ENCODE results near the gene LDLR. TPM values are rescaled to one million over a fixed set of nuclear protein-coding genes. Genes with fewer than 3 reads are reported as not detected.
"Not testable (repeated sequence)": the region's sequence is repeated elsewhere in the genome, so short reads cannot be mapped to it uniquely, and the experiment has no call there.

The LDLR gene
- total RNA-seq, 1 donor from 2014 or later, result 39.3 TPM

- Mint-ChIP-seq H3K27ac (no peak overlapping the region), H3K4me3 (no peak overlapping the region), H3K36me3 (peaks cover 2% of the 10 kb centered on the region), H3K9me3 (no peaks in the 10 kb centered on the region), H3K27me3 (ENCODE audit: insufficient read depth, low read depth) (peaks cover 4% of the 10 kb centered on the region), H3K4me1 (no peaks in the 10 kb centered on the region)
- Histone ChIP-seq H3K9ac (no peak overlapping the region), H3K9me3 (ENCODE audit: low read depth) (no peaks in the 10 kb centered on the region), H3K4me1 (no peaks in the 10 kb centered on the region), H3K4me2 (no peak overlapping the region), H3K4me3 (no peak overlapping the region), H2AFZ (replicated peaks) (no peak overlapping the region), H3K27me3 (no peaks in the 10 kb centered on the region), H3F3A (ENCODE audit: low read depth) (no peaks in the 10 kb centered on the region), H3K27ac (no peak overlapping the region), H4K20me1 (ENCODE audit: low read depth) (no peaks in the 10 kb centered on the region), H3K79me2 (ENCODE audit: low read depth) (no peaks in the 10 kb centered on the region), H3K36me3 (no peaks in the 10 kb centered on the region)
- TF ChIP-seq CTCF (IDR thresholded peaks at IDR 0.05), result no peak
- TF ChIP-seq EZH2phosphoT487 (IDR thresholded peaks at IDR 0.05), result no peak
- no peak for TF ChIP-seq EZH2 (IDR thresholded peaks at IDR 0.05)
- DNase-seq (ENCODE audit: low spot score), result no peak
These were observed 87.4 kb downstream of the LDLR start for GRCh38 chr19:11176466-11177193.

- no peak overlapping the region for H3K27ac Mint-ChIP-seq
- H3K4me3 ChIP-seq, result no peak overlapping the region
These were observed 88.3 kb downstream of the LDLR start for GRCh38 chr19:11177592-11177991.

GRCh38 chr19:11179145-11179465 lies 89.8 kb downstream of the LDLR start:
- not testable (repeated sequence) for H3K9me3 Mint-ChIP-seq; H3K4me1 Mint-ChIP-seq; H3K4me3 ChIP-seq; H3K4me3 Mint-ChIP-seq; H3K36me3 ChIP-seq; H3K4me2 ChIP-seq; H3K27ac ChIP-seq; H3K9me3 ChIP-seq (ENCODE audit: low read depth); H3K27me3 ChIP-seq; H2AFZ ChIP-seq (replicated peaks); H3K36me3 Mint-ChIP-seq; H4K20me1 ChIP-seq (ENCODE audit: low read depth); H3K27me3 Mint-ChIP-seq (ENCODE audit: insufficient read depth, low read depth); H3K27ac Mint-ChIP-seq; H3K79me2 ChIP-seq (ENCODE audit: low read depth); H3K4me1 ChIP-seq; H3F3A ChIP-seq (ENCODE audit: low read depth); H3K9ac ChIP-seq; DNase-seq (ENCODE audit: low spot score)

More at GRCh38 chr19:11177592-11177991, 88.3 kb downstream of the LDLR start:
- Mint-ChIP-seq H3K27me3 (ENCODE audit: insufficient read depth, low read depth) (peaks cover 4% of the 10 kb centered on the region), H3K9me3 (no peaks in the 10 kb centered on the region), H3K36me3 (peaks cover 2% of the 10 kb centered on the region), H3K4me1 (no peaks in the 10 kb centered on the region), H3K4me3 (no peak overlapping the region)
- DNase-seq (ENCODE audit: low spot score), result no peak
- no peaks in the 10 kb centered on the region for H3F3A ChIP-seq (ENCODE audit: low read depth)
- no peak overlapping the region for H2AFZ ChIP-seq (replicated peaks)
- no peaks in the 10 kb centered on the region for H4K20me1 ChIP-seq (ENCODE audit: low read depth)
- H3K79me2 ChIP-seq (ENCODE audit: low read depth), result no peaks in the 10 kb centered on the region
- TF ChIP-seq EZH2 (IDR thresholded peaks at IDR 0.05) (no peak), CTCF (IDR thresholded peaks at IDR 0.05) (no peak), EZH2phosphoT487 (IDR thresholded peaks at IDR 0.05) (no peak)
- H3K4me2 ChIP-seq, result no peak overlapping the region
- H3K9ac ChIP-seq, result no peak overlapping the region
- H3K4me1 ChIP-seq, result no peaks in the 10 kb centered on the region
- no peaks in the 10 kb centered on the region for H3K9me3 ChIP-seq (ENCODE audit: low read depth)
- H3K27me3 ChIP-seq, result no peaks in the 10 kb centered on the region
- no peaks in the 10 kb centered on the region for H3K36me3 ChIP-seq
- no peak overlapping the region for H3K27ac ChIP-seq

- H3K27me3 Mint-ChIP-seq (ENCODE audit: insufficient read depth, low read depth), result peaks cover 4% of the 10 kb centered on the region
- no peaks in the 10 kb centered on the region for H3K9me3 ChIP-seq (ENCODE audit: low read depth)
- no peak for DNase-seq (ENCODE audit: low spot score)
- no peaks in the 10 kb centered on the region for H3K4me1 ChIP-seq
- H3K36me3 ChIP-seq, result no peaks in the 10 kb centered on the region
- no peak overlapping the region for H3K4me3 Mint-ChIP-seq
- H4K20me1 ChIP-seq (ENCODE audit: low read depth), result no peaks in the 10 kb centered on the region
- no peak overlapping the region for H3K27ac Mint-ChIP-seq
- no peak overlapping the region for H3K4me3 ChIP-seq
- H2AFZ ChIP-seq (replicated peaks), result no peak overlapping the region
- TF ChIP-seq EZH2 (IDR thresholded peaks at IDR 0.05), result no peak
- no peak for TF ChIP-seq EZH2phosphoT487 (IDR thresholded peaks at IDR 0.05)
- H3K27me3 ChIP-seq, result no peaks in the 10 kb centered on the region
- no peaks in the 10 kb centered on the region for H3K9me3 Mint-ChIP-seq
- no peak overlapping the region for H3K27ac ChIP-seq
- no peaks in the 10 kb centered on the region for H3K79me2 ChIP-seq (ENCODE audit: low read depth)
- peaks cover 9% of the 10 kb centered on the region for H3K36me3 Mint-ChIP-seq
- no peak overlapping the region for H3K4me2 ChIP-seq
- H3F3A ChIP-seq (ENCODE audit: low read depth), result no peaks in the 10 kb centered on the region
- no peaks in the 10 kb centered on the region for H3K4me1 Mint-ChIP-seq
- H3K9ac ChIP-seq, result no peak overlapping the region
These were observed 90.5 kb downstream of the LDLR start for GRCh38 chr19:11179716-11180297.
